BE2C (cell line): ENCODE results near the gene ZNRF4.
"Not testable (repeated sequence)": the region's sequence is repeated elsewhere in the genome, so short reads cannot be mapped to it uniquely, and the experiment has no call there.

Experiments used
- DNase-seq: peaks from one replicate; pipeline ENCODE4 v3.0.0-alpha.2; 2020
- H3K27me3 ChIP-seq: fragments of 250-450 bp; sonication (Bioruptor Pico); 2 replicates; pipeline ENCODE4 v1.5.1; 2020; ENCODE audit warnings: mild to moderate bottlenecking
- H3K36me3 ChIP-seq: fragments of 250-450 bp; sonication (Bioruptor Pico); 2 replicates; pipeline ENCODE4 v1.5.1; 2020; ENCODE audit warnings: mild to moderate bottlenecking
- H3K4me1 ChIP-seq: fragments of 250-450 bp; sonication (Bioruptor Pico); 2 replicates; pipeline ENCODE4 v1.5.1; 2020
- H3K4me3 ChIP-seq: 2 replicates; pipeline ENCODE4 v1.5.1; 2011; ENCODE audit warnings: low read depth, low read length
- H3K9me3 ChIP-seq: fragments of 250-450 bp; sonication (Bioruptor Pico); 2 replicates; pipeline ENCODE4 v1.5.1; 2020
- CTCF ChIP-seq: IDR thresholded peaks from 2 replicates; pipeline ENCODE4 v1.5.1; 2012; ENCODE audit warnings: mild to moderate bottlenecking, low read depth, low read length

ZNRF4 gene

GRCh38 chr19:5480427-5480836 is 25.2 kb downstream of the ZNRF4 start:
- no peak overlapping the region for H3K4me3 ChIP-seq
- H3K4me1 ChIP-seq = no peaks in the 10 kb centered on the region
- TF ChIP-seq CTCF = peak; percentile 65
- H3K36me3 ChIP-seq = no peaks in the 10 kb centered on the region
- DNase-seq = peak; percentile 43
- H3K27me3 ChIP-seq = peaks cover 11% of the 10 kb centered on the region
- no peaks in the 10 kb centered on the region for H3K9me3 ChIP-seq

GRCh38 chr19:5481957-5482356 is 26.7 kb downstream of the ZNRF4 start:
- peaks cover 11% of the 10 kb centered on the region for H3K27me3 ChIP-seq
- H3K4me1 ChIP-seq = no peaks in the 10 kb centered on the region
- no peaks in the 10 kb centered on the region for H3K36me3 ChIP-seq
- no peak for DNase-seq
- H3K9me3 ChIP-seq = no peaks in the 10 kb centered on the region; the same call in 1 of the 2 replicates
- no peak overlapping the region for H3K4me3 ChIP-seq
- TF ChIP-seq CTCF = no peak

GRCh38 chr19:5484398-5485285 is 29.4 kb downstream of the ZNRF4 start:
- TF ChIP-seq CTCF = no peak
- Histone ChIP-seq H3K4me3 (no peak overlapping the region), H3K9me3 (no peaks in the 10 kb centered on the region; the same call in 1 of the 2 replicates), H3K36me3 (no peaks in the 10 kb centered on the region), H3K27me3 (peaks cover 2% of the 10 kb centered on the region; the same call in 1 of the 2 replicates), H3K4me1 (no peaks in the 10 kb centered on the region)
- no peak for DNase-seq

GRCh38 chr19:5485286-5485636 is 30.0 kb downstream of the ZNRF4 start:
- TF ChIP-seq CTCF = no peak
- DNase-seq = no peak

GRCh38 chr19:5485658-5486057 is 30.4 kb downstream of the ZNRF4 start:
- H3K9me3 ChIP-seq, H3K27me3 ChIP-seq, H3K36me3 ChIP-seq, H3K4me1 ChIP-seq, DNase-seq, H3K4me3 ChIP-seq: not testable (repeated sequence)

More at GRCh38 chr19:5485286-5485636, 30.0 kb downstream of the ZNRF4 start:
- Histone ChIP-seq H3K4me1 (no peaks in the 10 kb centered on the region), H3K27me3 (peaks cover 2% of the 10 kb centered on the region; the same call in 1 of the 2 replicates), H3K36me3 (no peaks in the 10 kb centered on the region), H3K9me3 (no peaks in the 10 kb centered on the region; the same call in 1 of the 2 replicates), H3K4me3 (no peak overlapping the region)

GRCh38 chr19:5487222-5487621 is 32.0 kb downstream of the ZNRF4 start:
- no peaks in the 10 kb centered on the region for H3K4me1 ChIP-seq
- H3K9me3 ChIP-seq = no peaks in the 10 kb centered on the region; the same call in 1 of the 2 replicates
- H3K27me3 ChIP-seq = peaks cover 2% of the 10 kb centered on the region; the same call in 1 of the 2 replicates
- H3K4me3 ChIP-seq = no peak overlapping the region
- no peaks in the 10 kb centered on the region for H3K36me3 ChIP-seq
- no peak for DNase-seq
- TF ChIP-seq CTCF = no peak
